Measurements from ENCODE around the gene GPC6.

GPC6 gene

DNA sequence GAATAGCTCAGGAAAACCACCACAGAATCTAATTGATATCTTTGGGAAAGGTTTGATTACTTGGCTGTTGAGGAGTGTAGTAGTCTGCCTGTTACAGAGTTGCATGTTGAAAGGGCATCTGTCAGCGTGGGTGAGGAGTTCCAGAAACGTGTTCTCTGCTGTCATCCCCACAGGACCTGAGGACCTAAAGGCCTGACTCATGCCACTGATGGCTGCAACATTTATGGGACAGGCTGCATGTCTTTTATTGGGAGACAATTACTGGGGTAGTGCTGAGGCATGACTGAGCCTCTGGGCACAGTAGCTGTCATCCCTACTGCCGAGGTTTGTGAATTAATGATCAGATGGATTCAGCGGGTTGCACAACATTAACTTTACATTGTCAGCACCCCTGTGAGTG is 525.9 kb downstream of the GPC6 start:
- no peak for DNase-seq

DNA sequence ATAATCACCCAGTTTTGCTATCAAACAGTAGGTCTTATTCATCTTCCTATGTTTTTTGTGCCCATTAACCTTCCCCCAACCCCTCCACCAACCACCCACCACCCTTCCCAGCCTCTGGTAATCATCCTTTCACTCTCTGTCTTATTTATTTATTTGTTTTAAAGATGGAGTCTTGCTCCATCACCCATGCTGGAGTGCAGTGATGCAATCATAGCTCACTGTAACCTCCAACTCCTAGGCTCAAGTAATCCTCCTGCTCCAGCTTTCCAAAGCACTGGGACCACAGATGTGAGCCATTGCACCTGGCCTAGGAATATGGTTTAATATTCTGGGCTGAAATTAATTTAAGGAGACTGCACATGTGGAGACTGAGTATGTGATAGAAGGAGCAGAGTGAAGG is 527.0 kb downstream of the GPC6 start:
- DNase-seq = no peak

DNA sequence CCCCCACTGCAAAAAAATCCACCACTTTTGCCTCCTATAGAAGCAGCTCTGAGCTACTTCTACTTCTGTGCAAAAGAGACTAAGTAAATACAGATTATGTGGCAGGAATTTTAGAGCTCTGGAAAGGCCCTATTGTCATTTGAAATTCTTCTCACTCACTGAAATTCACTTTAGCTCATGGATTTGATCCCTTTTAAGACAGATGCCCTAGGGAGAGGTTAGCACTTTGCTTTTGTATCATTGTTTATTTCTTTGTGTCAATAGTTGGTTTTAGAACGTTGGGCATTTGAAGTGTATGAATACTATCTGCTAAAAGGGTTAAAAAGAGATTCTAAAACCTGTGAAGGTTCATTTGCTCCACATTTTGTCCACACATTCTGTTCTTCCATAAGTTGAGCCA is 528.7 kb downstream of the GPC6 start:
- DNase-seq = no peak

DNA sequence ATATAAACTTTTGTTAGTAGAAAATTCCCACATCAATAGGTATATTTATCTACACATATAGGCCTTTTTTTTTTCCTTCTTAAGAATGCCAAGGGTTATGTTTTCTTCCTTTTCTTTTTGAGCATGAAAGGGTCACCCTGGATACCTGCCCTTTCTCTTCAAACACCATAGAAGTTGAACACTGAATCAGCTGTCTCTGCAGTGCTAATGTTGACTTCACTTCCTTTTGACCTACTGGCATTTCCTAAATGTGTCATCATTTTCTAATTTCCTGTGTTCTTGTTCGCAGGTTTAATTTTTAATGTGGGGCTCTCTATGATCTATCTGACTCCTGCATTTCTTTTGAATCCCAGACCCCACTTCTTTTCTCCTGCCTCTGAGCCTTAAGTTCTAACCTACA is 532.0 kb downstream of the GPC6 start:
- no peak for DNase-seq

DNA sequence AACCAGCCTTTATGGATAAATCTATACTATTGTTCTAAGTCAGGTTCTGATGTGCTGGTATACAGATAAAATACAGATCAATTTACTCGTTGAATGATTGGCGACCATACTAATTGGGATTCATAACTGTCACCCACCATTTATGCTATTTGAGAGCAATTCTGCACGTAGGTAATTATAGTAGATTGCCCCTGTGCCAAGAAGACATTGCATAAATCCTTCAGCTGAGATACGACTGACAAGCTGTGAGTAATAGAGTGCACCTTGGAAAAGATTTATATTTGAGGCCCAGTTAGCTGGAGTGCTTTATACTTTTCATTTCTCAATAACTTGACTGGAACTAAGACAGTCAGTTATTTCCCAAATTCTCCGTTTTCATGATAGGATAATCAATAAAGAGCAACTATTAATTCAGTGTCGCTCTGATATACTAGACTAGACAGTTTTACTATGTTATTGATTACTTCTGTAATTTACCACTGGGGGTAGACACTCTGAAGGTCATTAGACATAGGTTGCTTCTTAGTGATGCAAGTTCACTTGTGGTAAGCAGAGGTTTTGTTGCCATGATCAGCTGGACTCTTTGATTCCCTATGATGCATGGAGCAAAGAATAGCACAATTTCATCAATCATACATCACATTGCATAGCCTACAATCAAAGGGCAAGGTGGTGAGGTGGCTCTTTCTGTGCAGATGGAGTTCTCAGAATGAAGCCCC is 536.3 kb downstream of the GPC6 start:
- no peak for DNase-seq

DNA sequence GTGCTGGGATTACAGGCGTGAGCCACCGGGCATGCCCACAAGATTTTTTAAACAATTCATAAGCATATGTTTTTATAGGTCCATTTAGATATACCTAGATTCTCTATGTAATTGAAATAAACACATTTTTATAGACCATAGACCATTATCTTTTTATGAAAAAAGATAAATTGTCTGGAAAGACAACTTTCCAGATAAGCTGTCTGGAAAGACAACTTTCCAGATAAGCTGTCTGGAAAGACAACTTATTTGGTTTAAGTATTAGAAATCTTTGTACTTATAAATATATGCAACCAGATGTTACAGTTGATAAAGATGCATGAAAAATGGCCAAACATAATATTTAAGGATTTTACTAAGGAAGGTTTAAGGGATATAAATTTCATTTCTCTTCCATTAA is 538.5 kb downstream of the GPC6 start:
- no peak for DNase-seq

DNA sequence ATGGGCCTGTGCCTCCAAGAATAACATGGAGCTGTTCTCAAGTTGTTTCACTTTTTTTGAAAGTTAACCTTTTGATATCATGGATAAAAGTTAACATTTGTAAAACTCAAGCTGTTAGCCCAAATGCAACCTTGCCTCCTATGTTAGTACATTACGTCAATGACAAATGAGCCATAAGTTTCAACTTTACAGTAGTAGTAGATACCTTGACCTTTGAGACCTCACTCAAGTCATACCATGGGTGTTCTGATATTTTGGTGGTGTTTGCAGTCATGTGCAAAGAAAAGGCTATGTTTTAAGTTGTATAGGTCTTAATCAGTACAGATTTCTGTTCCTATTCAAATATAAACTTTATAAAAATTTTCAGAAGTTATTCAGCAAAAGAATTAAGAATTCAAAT is 539.2 kb downstream of the GPC6 start:
- DNase-seq = no peak

DNA sequence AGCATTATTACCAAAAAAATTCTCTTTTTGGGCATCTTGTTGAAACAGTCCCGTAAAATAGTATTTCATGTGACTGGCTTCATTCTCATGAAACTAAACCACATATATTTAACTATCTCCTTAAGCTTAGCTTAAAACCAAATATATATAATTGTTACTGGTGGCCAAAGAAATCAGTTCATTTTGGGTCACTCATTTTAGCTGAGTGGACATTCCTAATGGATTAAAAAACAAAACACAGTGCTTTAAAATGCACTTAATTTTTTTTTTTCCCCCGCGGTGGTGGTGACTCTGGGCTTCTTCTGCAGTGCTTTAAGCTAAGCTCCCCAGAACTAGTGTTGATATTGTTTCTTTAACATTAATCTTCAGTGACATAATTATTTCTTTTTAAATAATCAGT is 540.1 kb downstream of the GPC6 start:
- DNase-seq = no peak

DNA sequence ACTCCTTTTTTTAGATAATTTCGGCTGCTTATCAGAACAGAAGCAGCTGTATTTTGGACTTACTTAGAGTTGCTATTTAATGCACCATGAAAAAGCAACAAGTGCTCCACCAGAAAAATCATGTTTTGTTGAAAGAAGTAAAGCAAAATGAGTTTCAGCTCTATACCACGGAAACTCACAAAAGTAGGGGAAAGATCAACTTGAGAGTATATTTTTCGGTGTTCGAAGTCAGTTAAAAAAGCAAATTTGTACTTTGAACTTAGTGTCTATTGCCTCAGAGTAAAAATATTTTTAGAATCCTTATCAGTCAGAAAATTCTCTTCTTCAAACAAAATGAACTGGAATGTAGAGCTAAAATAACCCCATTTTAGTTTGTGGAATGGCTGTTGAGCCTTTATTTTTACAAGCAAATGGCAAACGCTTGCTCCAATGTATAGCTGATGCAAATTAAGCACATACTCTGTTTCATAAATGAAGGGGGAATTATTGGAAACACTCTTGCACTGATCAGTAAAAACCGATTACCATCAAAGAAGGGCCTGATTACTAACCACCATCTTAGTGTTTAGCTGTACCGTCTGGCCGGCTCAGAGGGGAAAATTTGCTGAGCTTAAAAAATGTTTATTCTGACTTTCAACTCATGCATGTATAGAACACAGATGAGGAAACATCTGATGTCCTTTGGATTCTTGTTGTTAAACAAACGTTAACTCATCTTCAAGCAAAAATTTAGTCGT is 540.7 kb downstream of the GPC6 start:
- DNase-seq = no peak

DNA sequence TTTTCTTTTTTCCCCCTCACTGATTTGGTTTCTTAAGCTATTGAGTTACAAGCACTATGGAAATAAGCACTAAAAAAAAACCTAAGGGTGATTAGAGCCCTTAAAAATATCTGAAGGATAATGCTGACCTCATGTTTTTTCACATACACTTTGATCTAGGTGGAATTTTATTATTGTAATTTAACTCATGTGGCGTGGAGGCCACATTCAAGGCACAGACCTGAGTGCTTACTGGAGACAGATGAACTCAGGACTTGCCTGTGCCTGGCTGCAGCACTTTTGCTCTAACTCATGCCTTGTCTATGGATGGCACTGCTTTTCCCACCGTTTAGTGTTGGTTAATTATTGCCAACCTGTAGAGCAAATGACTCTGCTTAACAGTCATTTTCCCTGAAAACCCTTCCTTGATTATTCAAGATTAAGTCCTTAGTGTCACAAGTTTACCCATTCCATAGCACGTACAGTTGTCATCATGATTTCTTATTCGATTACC is 541.4 kb downstream of the GPC6 start:
- no peak for DNase-seq

DNA sequence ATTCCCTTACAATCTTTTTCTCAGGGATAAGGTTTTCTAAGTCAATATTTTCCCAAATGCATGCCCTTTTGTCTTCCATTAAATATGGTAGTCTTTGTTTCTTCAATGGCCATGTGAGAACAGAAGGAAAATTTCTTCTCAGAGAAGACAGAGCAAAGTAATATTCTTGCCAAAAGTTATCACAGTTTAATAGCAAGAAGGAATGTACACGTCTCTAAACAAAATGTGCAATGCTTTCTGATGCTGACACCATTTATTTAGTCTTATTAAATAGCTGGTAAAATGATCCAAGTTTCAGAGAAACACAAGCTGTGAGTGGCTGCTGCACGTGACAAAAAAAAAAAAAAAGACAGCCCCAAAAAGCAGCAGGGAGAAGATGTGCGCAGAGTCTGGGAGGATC is 542.5 kb downstream of the GPC6 start:
- DNase-seq = no peak

DNA sequence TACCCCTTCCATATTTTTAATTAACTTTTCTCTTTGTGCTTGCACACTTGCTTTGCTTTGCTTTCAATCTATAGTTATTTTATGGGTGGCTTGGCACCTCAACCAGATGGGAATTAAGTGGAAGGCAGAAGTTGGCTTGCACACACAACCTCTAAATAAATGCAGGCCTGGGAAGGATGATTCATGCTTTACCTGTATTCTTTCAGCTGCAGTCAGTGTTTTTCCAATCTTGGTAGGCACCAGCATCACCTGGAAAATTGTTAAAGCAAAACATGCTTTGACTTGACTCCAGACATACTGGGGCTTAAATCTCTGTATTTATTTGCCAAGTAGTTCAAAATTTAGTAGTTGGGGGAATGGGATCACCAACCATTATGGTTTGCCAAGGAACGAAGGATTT is 543.0 kb downstream of the GPC6 start:
- DNase-seq = no peak

DNA sequence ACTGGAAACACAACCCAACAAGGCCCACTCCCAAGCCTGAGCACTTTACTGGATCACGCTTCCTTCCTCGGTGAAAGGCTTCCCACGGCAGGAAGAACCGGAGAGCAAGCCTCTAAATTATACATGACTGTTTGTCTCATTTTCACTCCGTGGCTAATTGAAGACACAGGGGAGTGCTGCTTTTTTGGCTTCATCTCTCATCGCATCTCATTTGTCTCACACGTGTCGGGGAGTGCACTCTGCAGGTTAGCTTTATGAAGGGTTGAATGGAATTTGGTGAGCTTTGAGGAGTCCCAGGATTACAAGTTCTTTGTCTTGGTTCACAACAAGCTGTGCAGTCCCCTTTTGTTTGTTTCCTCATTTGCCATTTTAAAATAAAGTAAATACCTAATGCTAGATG is 544.6 kb downstream of the GPC6 start:
- no peak for DNase-seq

DNA sequence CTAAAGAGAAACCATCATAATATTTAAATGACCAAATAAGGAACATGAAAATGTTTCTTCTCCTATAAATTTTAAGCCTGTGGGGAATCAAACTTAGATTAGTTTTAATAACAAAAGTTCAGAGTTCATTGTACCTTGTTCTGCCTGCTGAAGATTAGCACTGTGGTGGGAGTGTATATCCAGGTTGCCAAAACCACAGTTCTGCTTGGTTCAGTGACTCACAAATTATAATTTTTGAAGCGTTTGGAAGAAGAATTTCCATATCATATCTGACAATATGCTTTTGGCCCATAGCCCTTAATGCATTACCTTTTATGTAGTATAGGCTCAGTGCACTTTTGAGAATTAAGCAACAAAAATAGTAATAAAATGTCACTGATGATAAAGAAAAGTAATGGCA is 545.2 kb downstream of the GPC6 start:
- no peak for DNase-seq

DNA sequence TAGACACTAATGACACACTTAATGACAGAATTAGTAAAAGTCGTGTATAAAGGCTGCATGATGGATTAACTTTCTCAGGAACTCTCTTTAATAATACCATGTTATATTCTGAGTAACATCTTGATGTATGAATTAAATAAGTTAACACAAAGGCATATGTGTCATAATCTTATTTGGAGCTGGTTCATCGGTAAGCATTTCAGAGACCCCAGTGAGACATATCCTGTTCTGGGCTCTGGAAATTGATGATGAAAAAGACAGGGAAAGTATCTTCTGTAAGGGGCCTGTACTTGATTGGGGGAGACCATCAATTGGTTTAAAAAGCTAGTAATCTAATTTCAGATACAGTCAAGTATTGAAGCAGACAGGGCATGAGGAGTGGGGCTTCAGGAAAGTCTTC is 547.9 kb downstream of the GPC6 start:
- DNase-seq = no peak

DNA sequence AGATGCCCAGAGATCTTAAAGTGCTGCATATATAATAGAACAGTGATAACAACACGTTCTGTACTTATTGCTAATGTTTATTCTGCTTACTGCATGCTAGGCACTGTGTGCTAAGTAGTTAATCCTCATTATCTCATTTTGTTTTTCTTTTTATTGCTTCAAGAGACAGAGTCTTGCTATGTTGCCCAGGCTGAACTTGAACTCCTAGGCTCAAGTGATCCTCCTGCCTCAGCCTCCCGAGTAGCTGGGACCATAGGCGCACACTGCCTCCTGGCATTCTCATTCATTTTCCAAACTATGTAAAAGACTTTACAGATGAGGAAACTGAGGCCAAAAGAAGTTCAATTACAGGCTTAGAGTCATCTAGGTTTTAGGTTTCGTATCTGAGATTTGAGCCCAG is 548.4 kb downstream of the GPC6 start:
- DNase-seq = no peak

DNA sequence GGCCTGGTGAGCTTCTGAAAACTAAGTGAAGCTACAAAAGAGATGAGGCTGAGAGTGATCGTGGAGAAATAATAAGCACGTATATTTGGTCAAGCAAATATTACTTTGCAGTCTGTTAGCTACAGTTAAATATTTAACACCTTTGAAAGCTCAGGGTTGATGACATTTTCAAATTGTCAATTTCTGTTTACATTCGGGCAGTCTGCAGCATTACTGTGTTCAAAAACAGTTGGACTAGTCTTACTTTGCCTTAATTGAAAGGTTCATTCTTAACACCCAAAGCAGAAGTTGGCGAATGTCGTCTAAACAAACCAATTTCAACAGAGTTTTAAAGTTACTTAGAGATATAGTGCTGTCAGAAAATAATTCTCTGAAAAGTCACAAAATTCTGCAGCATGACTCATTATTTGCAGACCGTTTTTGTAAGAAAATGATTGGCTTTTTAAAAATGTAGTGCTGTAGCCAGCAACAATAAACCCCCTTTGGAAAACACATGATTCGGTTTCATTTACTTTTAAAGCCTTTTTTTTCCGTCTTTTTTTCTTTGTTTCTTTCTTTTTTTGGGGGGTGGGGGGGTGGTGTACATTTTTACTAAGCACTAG is 549.0 kb downstream of the GPC6 start:
- DNase-seq = no peak

DNA sequence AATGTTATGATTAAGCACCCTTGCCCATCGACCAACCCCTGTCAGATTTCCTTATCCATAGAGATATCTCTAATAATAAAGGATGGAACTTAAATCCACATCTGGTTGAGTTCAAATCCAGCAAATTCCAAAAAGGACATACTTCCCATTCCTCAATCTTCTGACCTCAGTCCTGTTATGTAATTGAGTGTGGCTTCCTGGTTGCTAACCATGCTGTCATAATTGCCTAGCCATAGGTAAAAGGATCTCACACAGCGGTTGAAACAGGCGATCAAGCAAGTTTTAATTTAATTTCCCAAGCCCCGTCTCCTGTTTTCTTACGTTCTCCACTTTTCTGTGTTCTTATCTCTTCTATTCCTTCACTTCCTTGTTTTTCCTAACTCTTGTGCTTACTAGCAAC is 550.3 kb downstream of the GPC6 start:
- no peak for DNase-seq

DNA sequence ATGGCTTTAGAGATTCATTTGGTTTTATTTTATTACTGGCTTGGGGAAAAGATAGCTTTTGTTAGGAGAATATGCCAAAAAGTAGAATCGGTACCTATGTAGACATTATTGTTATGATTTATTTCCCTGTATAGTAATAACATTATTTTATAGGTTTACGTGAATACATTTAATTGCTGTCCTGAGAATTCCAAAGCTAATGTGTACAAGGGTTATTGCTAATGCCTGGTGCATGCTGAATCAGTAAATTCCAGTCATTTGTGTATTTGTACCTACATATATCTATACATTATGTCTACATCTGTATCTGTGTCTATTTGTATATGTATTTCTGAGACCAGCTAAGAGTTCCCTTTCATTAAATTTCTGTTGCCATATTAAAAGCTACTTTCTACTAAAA is 550.9 kb downstream of the GPC6 start:
- DNase-seq = no peak

DNA sequence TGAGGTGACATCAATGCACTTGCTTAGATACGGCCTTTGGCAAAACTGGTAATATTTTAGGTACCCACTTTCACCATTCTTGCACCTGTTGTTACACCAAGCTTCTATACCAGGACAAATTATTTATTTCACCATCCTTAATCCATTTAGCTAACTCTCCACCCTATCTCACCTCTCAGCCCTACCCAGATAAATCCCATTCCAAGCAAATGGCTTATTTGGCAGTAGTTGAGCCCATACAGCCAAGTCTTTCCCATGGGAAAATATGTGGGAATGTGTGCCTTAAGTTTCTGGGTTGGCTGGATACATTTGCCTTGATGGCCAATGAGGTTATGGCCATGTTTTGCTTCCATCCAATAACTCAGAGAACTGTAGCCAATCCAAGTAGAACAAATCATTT is 551.9 kb downstream of the GPC6 start:
- DNase-seq = no peak

DNA sequence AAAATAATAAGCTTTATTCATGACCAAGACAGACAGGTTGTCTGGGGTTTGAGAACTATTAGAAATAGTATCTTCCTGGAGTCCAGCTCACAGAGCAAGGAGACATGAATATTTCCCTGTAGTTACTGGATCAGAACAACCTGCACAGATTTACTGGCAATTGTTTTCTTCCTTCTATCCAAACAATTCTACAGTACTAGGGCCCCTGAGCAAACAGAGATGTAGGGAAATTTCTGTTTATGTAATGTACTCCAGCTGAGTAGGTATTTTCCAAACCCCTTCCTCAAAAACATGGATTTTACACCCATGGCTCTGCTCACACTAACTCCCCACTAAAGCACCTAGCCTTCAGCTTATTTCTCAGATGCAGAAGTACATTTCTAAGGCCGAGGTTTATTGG is 557.6 kb downstream of the GPC6 start:
- no peak for DNase-seq

DNA sequence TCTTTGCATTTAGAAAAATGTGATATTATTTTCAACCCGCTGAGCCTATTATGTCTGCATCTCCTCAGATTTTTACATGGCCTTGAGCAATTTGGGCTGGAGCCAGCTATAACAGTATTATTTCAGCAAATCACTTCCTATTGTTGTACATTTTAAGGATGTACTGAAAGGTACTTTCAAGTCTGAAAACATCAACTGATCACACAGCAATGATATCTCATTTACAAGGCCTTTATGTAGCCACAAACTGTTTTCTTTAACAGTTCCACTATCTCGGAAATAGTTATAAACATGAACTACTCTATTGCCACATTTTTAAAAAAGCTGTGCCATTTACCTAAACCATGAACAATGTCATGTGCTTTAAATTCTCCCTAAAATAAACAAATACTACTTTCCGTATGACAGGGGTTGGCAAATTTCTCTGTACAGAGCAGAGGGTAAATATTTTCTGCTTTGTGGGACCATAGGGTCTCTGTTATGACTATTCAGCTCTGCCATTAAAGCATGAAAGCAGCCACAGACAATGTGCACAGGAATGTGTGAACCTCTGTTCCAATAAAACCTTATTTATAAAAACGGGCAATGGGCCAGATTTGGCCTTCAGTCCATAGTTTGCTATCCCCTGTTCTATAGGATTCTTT is 560.4 kb downstream of the GPC6 start:
- no peak for DNase-seq

DNA sequence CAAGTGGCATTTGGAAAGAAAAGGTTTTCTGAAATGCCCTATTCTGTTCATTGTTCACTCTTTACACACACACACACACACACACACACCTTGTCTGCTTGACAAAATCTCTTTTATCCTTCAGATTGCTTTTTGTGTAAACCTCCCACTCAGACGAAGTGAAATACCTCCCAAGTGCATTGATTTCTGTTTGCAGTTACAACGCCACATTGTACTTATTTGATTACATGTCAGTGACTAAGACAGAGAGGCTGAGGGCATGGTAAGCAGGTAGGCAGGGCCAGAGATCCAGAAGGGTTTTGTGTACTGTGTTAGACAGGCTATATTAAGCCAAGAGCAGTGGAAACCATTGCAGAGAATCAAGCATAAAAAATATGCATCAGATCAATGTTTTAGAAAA is 561.8 kb downstream of the GPC6 start:
- no peak for DNase-seq

DNA sequence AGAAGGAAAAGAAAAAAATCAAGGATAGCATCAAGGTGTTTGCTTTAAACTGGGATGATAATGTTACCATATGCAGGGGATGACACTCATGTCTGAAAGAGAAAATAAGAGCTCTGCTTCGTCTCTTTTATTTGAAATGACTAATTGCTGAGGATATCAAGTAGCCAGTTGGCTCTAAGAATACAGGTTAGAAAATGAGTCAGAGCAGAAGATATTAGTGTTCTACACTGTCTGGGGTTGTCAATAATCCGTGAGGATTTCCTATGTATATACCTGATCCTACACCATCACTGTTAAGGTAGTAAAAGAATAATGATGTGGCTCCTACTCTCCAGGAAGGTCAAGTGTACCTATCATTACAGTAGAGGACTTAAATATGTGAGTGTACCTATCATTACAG is 562.5 kb downstream of the GPC6 start:
- DNase-seq = no peak
